ENCODE measurements around the gene ABCB4. TPM values are rescaled to one million over a fixed set of nuclear protein-coding genes. Genes with fewer than 3 reads are reported as not detected.
A peak's percentile ranks its signal among the peaks of the same experiment; 100 is the strongest.

ABCB4 gene
- polyA plus RNA-seq, 12 donors, result 0.33 to 3.7 (median 0.49) TPM; not detected in 2

GRCh38 chr7:87420173-87420572, 55.3 kb downstream of the ABCB4 start:
- no peak for DNase-seq

DNA sequence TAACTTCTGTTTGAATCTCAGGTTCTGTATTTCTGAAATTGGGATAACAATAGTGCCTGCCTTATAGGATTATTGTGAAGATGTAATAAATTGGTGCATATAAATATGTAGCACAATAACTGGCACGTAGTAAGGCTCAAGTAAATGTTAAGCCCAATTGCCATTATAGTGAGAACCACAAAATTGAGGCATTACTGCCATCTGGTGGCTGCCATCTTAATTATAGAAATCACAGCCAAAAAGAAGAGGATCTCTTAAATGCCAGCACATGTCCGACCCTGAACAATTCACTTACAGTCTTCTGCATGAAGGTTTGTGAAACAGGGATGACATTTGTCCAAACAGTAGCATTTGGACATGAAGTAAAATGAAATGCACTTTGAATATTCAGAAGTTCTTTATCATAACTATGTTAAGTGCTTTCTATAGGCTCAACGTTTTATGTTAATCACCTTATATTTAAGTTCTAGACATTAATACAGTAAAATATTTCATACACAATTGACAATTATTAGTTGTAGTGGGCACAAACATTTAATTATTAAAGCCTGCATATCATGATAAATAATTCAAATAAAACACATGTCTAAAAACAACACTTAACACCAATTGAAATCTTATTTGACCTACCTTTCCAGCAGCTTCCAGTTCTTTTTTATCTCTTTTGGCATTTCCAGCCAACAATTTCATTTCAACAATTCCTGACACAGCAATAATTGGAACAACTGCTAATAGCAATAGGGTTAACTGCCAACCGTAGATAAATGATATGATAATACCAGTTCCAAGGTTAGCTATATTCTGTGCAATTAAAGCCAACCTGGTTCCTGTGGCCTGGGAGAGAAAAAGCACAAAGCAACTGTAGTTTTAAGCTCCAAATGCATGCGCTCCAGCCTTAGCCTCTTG, 58.5 kb downstream of the ABCB4 start:
- DNase-seq, result peak; percentile 70

GRCh38 chr7:87414794-87415188, 60.7 kb downstream of the ABCB4 start:
- no peak for DNase-seq

DNA sequence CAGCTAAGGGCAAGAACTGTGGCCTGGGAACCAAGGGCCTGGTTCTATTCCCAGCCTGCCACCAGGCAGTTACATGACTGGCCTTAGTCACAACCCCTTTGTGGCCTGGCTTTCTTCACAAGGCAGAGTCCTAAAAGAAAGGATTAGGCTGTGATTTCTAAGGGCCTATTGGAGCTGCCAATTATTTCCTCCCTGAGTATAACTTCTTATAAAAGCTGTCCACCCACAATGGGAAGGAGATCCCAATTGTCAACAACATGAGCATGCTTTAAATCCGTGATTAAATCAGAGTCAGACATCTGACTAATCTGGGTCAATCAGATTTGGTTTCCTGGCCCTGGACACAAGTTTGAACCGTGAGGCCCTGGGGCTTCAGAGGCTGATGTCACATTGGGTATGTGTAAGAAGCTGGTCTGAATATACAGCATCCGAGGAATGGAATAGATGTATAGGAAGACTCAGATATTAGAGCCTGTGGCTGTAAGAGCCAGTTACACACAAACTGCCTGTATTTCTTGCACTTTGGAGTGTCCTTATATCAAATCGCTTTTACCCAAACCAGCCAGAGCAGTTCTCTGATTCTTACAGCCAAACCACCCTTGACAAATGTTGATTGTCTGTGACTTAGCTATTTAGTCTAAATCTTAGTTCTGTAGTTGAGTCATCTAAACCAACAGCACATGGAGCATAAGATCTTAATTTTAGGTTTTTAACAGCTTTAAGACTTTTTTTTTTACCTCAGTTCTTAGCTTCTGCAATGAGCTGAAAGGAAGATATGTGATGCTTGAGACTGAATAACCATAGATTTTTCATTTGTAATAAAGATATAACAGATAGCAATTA, 61.3 kb downstream of the ABCB4 start:
- DNase-seq, result no peak

DNA sequence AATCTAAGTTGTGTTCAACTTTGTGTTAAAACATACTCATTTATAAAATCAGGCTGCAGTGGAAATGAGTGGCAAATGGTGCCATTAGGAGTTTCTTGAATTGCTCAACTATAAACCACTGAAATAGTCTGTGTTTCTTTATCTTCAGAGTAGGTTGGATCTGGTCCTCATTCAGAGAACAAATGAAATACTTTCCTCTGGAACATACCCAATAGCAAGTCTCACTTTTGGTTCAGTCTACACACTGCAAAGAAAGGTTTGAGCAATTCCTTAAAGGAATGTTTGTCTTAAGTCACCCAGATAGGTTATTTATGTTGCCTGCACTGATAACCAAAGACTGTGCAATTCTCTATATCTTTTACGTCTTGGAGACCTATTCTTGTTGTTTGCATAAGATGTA, 62.5 kb downstream of the ABCB4 start:
- DNase-seq, result no peak

- DNase-seq, result no peak
Observed at GRCh38 chr7:87411186-87411585, 64.3 kb downstream of the ABCB4 start.

DNA sequence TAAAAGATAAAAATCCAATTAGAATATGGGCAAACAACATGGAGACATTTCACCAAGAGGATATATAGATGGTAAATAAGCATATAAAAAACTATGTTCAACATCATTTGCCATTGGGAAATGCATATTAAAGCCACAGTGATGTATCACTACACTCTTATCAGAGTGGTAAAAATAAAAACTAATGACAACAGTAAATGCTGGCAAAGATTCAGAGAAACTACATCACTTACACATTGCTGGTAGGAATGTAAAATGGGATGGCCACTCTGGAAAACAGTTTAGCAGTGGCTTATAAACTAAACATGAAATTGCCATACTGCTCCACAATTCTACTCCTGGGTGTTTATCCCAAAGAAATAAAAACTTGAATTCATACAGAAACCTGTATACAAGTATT, 70.8 kb downstream of the ABCB4 start:
- no peak for DNase-seq

GRCh38 chr7:87398446-87398845, 77.0 kb downstream of the ABCB4 start:
- DNase-seq, result no peak

GRCh38 chr7:87395442-87396020, 79.9 kb downstream of the ABCB4 start:
- DNase-seq, result no peak

DNA sequence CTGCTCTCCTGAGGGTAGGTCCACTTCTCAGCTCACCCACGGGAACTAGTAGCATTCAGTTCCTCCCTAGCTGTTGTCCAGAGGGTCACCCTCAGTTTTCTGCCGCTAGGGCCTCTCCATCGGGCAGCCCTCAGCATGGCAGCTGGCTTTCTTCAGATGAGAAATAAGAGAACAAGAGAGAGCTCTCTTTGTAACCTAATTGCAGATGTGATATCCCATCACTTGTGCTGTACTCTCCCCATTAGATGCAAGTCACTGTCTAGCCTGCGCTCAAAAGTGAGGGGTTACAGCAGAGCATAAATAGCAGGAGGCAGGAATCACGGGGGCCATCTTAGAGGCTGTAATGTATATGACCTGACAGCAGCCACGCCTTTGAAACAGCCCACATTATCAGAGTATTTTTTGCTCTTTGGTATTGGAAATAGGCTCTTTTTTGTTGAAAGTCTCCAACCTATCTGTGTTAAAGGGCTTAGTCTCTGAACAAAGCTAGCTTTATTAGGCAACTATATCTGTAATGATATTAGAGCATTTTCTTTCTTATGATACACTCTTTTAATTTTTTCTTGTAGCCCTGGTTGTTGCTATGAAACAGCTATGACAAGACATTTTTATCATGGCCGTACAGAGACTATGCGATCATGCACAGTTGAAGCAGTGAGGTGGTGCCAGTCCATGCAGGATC, 84.3 kb downstream of the ABCB4 start:
- DNase-seq, result no peak

- no peak for DNase-seq
Observed at GRCh38 chr7:87380905-87381304, 94.6 kb downstream of the ABCB4 start.

GRCh38 chr7:87375662-87376435, 99.6 kb downstream of the ABCB4 start:
- no peak for DNase-seq

DNA sequence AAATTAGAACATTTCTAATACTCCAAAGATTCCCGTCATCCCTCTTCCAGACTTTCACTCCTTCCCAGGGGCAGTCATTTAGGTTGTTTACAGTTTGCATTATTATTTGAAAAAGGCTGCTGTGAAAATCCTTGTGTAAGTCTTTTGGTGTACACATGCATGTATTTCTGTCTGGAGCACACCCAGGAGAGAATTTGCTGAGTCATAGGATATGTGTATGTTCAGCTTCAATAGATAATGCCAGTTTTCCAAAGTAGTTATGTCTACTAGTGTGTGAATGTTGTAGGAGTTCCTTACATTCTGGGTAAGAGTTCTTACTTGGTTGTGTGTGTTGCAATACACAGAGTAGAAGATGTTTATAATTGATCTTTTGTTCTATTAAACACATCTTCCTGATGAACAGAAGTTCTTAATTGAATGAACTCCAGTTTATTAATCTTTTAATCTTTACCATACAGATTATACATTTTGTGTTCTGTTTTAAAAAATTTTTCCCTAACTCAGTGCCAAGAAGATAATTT, 104.8 kb downstream of the ABCB4 start:
- no peak for DNase-seq

- no peak for DNase-seq
Observed at GRCh38 chr7:87369216-87369615, 106.3 kb downstream of the ABCB4 start.

- DNase-seq, result no peak
Observed at GRCh38 chr7:87364246-87364645, 111.2 kb downstream of the ABCB4 start.

- DNase-seq, result no peak
Observed at GRCh38 chr7:87363342-87363741, 112.1 kb downstream of the ABCB4 start.

GRCh38 chr7:87361320-87361719, 114.2 kb downstream of the ABCB4 start:
- DNase-seq, result no peak

DNA sequence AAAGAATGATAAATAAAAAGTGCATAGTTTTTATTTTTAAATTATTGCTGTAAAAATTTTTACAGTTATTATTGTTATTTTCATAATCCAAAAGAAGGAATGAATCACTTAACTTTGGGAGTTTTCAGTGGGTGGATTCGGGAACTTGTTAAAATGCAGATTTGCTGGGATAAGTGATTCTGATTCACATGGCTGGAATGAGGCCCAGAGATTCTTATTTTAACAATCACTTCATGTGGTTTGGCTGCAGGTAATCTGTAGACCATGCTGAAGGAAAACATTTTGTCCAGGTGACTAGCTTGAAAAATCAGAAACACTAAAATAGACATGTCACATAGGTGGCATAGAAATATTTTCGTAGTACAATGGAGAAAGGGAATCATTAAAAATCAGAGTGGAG, 116.1 kb downstream of the ABCB4 start:
- DNase-seq, result no peak

- DNase-seq, result no peak
Observed at GRCh38 chr7:87356448-87356847, 119.0 kb downstream of the ABCB4 start.

DNA sequence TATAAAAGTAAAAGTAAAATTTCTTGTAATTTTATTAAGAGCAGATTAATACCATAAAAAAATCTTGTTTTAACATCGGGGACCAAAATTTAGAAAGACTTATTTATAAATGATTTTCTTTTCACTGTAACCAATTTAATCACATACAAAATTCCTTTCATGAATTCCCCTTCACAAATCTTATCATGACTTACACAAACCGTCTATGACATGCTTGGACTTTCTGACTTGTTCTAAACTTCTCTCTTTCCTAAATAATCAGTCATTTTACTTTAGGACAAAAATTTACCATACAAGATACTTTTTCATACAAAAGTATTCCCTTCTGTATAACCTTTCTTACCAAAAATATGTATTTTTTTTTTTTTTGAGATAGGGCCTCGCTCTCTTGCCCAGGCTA, 120.7 kb downstream of the ABCB4 start:
- DNase-seq, result no peak
